ENCODE results near the gene EPN3.

EPN3 gene

DNA sequence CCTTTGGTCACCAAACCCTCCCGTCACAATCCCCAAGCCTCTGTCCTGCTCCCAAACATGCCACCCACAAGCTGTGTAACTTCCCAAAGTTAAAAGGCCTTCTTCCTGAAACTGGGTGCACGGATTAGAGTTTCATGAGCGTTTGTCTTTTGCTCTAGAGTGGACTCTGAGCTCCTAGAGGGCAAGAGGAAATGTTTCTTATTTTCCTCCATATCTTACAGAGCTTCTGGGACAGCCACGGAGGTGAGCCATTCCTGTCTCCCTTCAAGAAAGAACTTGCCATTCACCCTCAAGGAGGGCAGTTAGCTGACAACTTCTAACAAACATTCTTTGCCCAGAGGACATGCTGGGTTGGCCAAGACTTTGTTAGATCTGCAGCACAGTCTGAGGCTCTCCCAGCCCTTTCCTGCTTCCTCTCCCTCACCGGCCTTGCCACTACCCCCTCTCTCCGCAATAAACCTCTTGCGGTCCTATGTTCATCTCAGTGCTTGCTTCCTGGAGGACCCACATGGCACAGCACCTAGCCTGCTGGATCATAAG lies 26.9 kb upstream of the EPN3 start:
- H2BK5ac ChIP-seq (ENCODE audit: low read length) = no peak overlapping the region
- no peak overlapping the region for H3K14ac ChIP-seq (ENCODE audit: low read length)
- H4K91ac ChIP-seq (ENCODE audit: low read depth, low read length, poor library complexity) = no peak overlapping the region
- no peak overlapping the region for H4K8ac ChIP-seq (ENCODE audit: low read depth, low read length)
- H2BK12ac ChIP-seq (ENCODE audit: low read length) = no peak overlapping the region
- no peaks in the 10 kb centered on the region for H3K79me1 ChIP-seq (ENCODE audit: low read depth, low read length)
- peaks cover 6 to 17% of the 10 kb centered on the region in 2 donors for H3K4me1 ChIP-seq (ENCODE audit: control insufficient read depth in 2 of 2, insufficient read depth in 1 of 2, low read depth in 1 of 2, low read length in 2 of 2)
- no peak overlapping the region for H2BK15ac ChIP-seq (ENCODE audit: low read length)
- no peak overlapping the region for H3K9ac ChIP-seq (ENCODE audit: low read depth, low read length, poor library complexity)
- H3K36me3 ChIP-seq (replicated peaks in 1 of 2; ENCODE audit: control insufficient read depth in 2 of 2, insufficient read depth in 2 of 2, low read length in 2 of 2) = no peaks in the 10 kb centered on the region
- no peaks in the 10 kb centered on the region for H3K9me3 ChIP-seq (replicated peaks in 1 of 2; ENCODE audit: control insufficient read depth in 2 of 2, insufficient read depth in 1 of 2, low read depth in 1 of 2, low read length in 2 of 2)
- no peak overlapping the region for H3K4ac ChIP-seq (ENCODE audit: low read length)
- no peak overlapping the region for H2BK120ac ChIP-seq (ENCODE audit: low read depth, low read length)
- H2AK5ac ChIP-seq (ENCODE audit: low read depth, low read length) = no peak overlapping the region
- no peak overlapping the region for H3K4me2 ChIP-seq (ENCODE audit: insufficient read depth, low read length, poor library complexity, severe bottlenecking)
- H3K18ac ChIP-seq (ENCODE audit: low read length) = no peak overlapping the region
- no peak for DNase-seq (ENCODE audit: low spot score)
- H3K27me3 ChIP-seq (ENCODE audit: control insufficient read depth in 3 of 3, insufficient read depth in 3 of 3, low read depth in 1 of 3, low read length in 3 of 3) = peaks cover 0 to 37% (median 0%) of the 10 kb centered on the region in 3 experiments
- no CpG with 5 or more reads among the region's 7 CpGs for WGBS, 2 donors (ENCODE audit: extremely low coverage in 2 of 2, insufficient read length in 2 of 2, insufficient replicate concordance in 1 of 2)
- no peak overlapping the region for H3K23ac ChIP-seq (ENCODE audit: low read depth, low read length, poor library complexity)
- H2AFZ ChIP-seq (ENCODE audit: low read length) = no peak overlapping the region
- H3K27ac ChIP-seq (replicated peaks; ENCODE audit: low read length) = no peak overlapping the region
- no peak overlapping the region for H3K4me3 ChIP-seq (ENCODE audit: low read length in 2 of 2)

DNA sequence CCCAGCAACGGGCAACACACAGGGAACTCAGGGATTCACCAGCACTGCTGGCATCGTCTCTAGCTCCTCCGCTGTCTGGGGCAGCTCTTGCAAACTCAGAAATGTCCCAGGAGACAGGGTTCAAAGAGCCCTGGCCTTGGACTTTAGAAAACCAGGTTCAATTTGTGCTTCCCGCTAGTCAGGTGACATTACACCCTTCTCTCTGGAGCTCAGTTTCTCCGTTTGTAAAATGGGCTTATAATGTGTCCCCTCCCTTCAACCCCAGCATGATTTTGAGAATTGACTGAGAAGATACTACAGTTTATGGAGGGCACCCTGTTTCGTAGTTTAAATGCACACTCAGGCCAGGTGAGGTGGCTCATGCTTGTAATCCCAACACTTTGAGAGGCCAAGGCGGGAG lies 26.2 kb upstream of the EPN3 start:
- Histone ChIP-seq H2BK12ac (ENCODE audit: low read length) (no peak overlapping the region), H3K4me3 (ENCODE audit: low read length in 2 of 2) (no peak overlapping the region), H3K14ac (ENCODE audit: low read length) (no peak overlapping the region), H3K36me3 (replicated peaks in 1 of 2; ENCODE audit: control insufficient read depth in 2 of 2, insufficient read depth in 2 of 2, low read length in 2 of 2) (no peaks in the 10 kb centered on the region), H2BK120ac (ENCODE audit: low read depth, low read length) (no peak overlapping the region), H3K27me3 (ENCODE audit: control insufficient read depth in 3 of 3, insufficient read depth in 3 of 3, low read depth in 1 of 3, low read length in 3 of 3) (peaks cover 0 to 37% (median 0%) of the 10 kb centered on the region in 3 experiments), H2BK5ac (ENCODE audit: low read length) (no peak overlapping the region), H3K79me1 (ENCODE audit: low read depth, low read length) (no peaks in the 10 kb centered on the region), H3K9me3 (replicated peaks in 1 of 2; ENCODE audit: control insufficient read depth in 2 of 2, insufficient read depth in 1 of 2, low read depth in 1 of 2, low read length in 2 of 2) (no peaks in the 10 kb centered on the region), H3K23ac (ENCODE audit: low read depth, low read length, poor library complexity) (no peak overlapping the region), H3K4ac (ENCODE audit: low read length) (no peak overlapping the region), H3K9ac (ENCODE audit: low read depth, low read length, poor library complexity) (no peak overlapping the region), H3K4me1 (ENCODE audit: control insufficient read depth in 2 of 2, insufficient read depth in 1 of 2, low read depth in 1 of 2, low read length in 2 of 2) (peaks cover 11 to 21% of the 10 kb centered on the region in 2 donors), H2AFZ (ENCODE audit: low read length) (no peak overlapping the region), H3K27ac (replicated peaks; ENCODE audit: low read length) (no peak overlapping the region), H4K91ac (ENCODE audit: low read depth, low read length, poor library complexity) (no peak overlapping the region), H3K4me2 (ENCODE audit: insufficient read depth, low read length, poor library complexity, severe bottlenecking) (no peak overlapping the region), H4K8ac (ENCODE audit: low read depth, low read length) (no peak overlapping the region), H2BK15ac (ENCODE audit: low read length) (peak overlapping the region; percentile 6), H3K18ac (ENCODE audit: low read length) (no peak overlapping the region), H2AK5ac (ENCODE audit: low read depth, low read length) (no peak overlapping the region)
- no CpG with 5 or more reads among the region's 7 CpGs for WGBS, 2 donors (ENCODE audit: extremely low coverage in 2 of 2, insufficient read length in 2 of 2, insufficient replicate concordance in 1 of 2)
- no peak for DNase-seq (ENCODE audit: low spot score)

DNA sequence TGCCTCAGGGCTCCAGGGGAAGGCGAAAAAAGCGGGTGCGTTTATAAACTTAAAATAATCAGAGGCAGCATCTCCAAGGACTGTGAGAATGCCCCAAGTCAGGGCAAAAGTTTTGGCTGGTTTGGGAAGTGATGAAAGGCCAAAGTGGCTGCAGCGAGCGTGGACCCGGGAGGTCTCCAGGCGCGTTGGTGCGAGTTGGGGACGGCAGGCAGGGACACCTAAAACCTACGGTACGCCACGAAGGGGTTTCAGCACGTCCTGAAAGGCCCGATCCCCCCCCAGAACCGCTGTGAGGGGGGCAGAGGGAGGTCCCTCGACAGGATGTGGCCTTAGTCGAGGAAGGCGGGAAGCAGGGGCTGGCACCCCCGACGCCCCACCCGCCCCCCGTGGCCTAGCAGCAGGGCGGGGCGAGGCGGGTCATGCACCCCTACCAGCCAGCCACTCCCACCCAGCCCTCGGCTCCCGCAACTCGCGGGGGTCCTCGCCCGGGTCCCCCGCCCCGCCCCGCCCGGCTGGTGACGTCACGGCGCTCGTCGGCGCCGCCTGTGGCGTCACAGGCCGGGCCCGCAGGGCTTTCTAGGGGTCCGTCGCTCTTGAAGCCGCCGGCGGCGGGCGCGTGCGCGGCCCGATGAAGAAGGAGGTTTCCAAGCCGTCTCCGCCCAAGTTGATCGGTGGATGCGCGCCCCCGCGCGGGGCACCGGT lies 24.5 kb upstream of the EPN3 start, which contains the start of gene MYCBPAP:
TSS of gene MYCBPAP (plus strand) at position 569 of the 702 bp plus-strand sequence. CDS start 236 bp downstream, outside the sequence.
- WGBS, 2 donors (ENCODE audit: extremely low coverage in 2 of 2, insufficient read length in 2 of 2, insufficient replicate concordance in 1 of 2) = no CpG with 5 or more reads among the region's 66 CpGs
- Histone ChIP-seq H3K9ac (ENCODE audit: low read depth, low read length, poor library complexity) (peak within 1 kb of the TSS; percentile 84), H2BK5ac (ENCODE audit: low read length) (peak within 1 kb of the TSS; percentile 29), H4K8ac (ENCODE audit: low read depth, low read length) (no peak within 1 kb of the TSS), H3K4me3 (ENCODE audit: low read length in 2 of 2) (peak within 1 kb of the TSS in 1 of 2 donors; percentile 79), H3K27ac (replicated peaks; ENCODE audit: low read length) (peak within 1 kb of the TSS; percentile 54), H2BK12ac (ENCODE audit: low read length) (no peak within 1 kb of the TSS), H3K18ac (ENCODE audit: low read length) (peak within 1 kb of the TSS; percentile 95), H2BK120ac (ENCODE audit: low read depth, low read length) (peak within 1 kb of the TSS; percentile 75), H3K9me3 (replicated peaks in 1 of 2; ENCODE audit: control insufficient read depth in 2 of 2, insufficient read depth in 1 of 2, low read depth in 1 of 2, low read length in 2 of 2) (no peaks in the 10 kb centered on the region), H4K91ac (ENCODE audit: low read depth, low read length, poor library complexity) (no peak within 1 kb of the TSS), H3K4me2 (ENCODE audit: insufficient read depth, low read length, poor library complexity, severe bottlenecking) (peak within 1 kb of the TSS; percentile 89), H2AK5ac (ENCODE audit: low read depth, low read length) (peak within 1 kb of the TSS; percentile 51), H3K4me1 (ENCODE audit: control insufficient read depth in 2 of 2, insufficient read depth in 1 of 2, low read depth in 1 of 2, low read length in 2 of 2) (peaks cover 13 to 23% of the 10 kb centered on the region in 2 donors), H3K14ac (ENCODE audit: low read length) (peak within 1 kb of the TSS; percentile 87), H2AFZ (ENCODE audit: low read length) (peak within 1 kb of the TSS; percentile 57), H3K36me3 (replicated peaks in 1 of 2; ENCODE audit: control insufficient read depth in 2 of 2, insufficient read depth in 2 of 2, low read length in 2 of 2) (no peaks in the 10 kb centered on the region), H2BK15ac (ENCODE audit: low read length) (peak within 1 kb of the TSS; percentile 83), H3K79me1 (ENCODE audit: low read depth, low read length) (no peaks in the 10 kb centered on the region), H3K27me3 (ENCODE audit: control insufficient read depth in 3 of 3, insufficient read depth in 3 of 3, low read depth in 1 of 3, low read length in 3 of 3) (peaks cover 0 to 34% (median 0%) of the 10 kb centered on the region in 3 experiments), H3K23ac (ENCODE audit: low read depth, low read length, poor library complexity) (peak within 1 kb of the TSS; percentile 59), H3K4ac (ENCODE audit: low read length) (no peak within 1 kb of the TSS)
- peak; percentile 83 for DNase-seq (ENCODE audit: low spot score)
